GM18909 (cell line): ENCODE measurements around the gene TOR1AIP2.
"Not testable (repeated sequence)": the region's sequence is repeated elsewhere in the genome, so short reads cannot be mapped to it uniquely, and the experiment has no call there.

Source experiments
- ATAC-seq: cut with Tn5 transposase; IDR thresholded peaks from one replicate; pipeline ENCODE4 v1.9.1; 2021; ENCODE audit warnings: mild to moderate bottlenecking; ENCODE audit not compliant: unreplicated experiment, poor library complexity

The TOR1AIP2 gene

GRCh38 chr1:179876300-179876715, 1.3 kb downstream of the TOR1AIP2 start:
- no peak for ATAC-seq

- ATAC-seq, result no peak
These were observed 1.9 kb downstream of the TOR1AIP2 start for GRCh38 chr1:179875596-179876299.

- no peak for ATAC-seq
These were observed 4.2 kb downstream of the TOR1AIP2 start for GRCh38 chr1:179873438-179873851.

- ATAC-seq, result no peak
These were observed 5.0 kb downstream of the TOR1AIP2 start for GRCh38 chr1:179872558-179872957.

- no peak for ATAC-seq
These were observed 5.7 kb downstream of the TOR1AIP2 start for GRCh38 chr1:179871940-179872339.

- no peak for ATAC-seq
These were observed 6.7 kb downstream of the TOR1AIP2 start for GRCh38 chr1:179870870-179871269.

GRCh38 chr1:179867493-179868330, 9.9 kb downstream of the TOR1AIP2 start:
- ATAC-seq, result peak; percentile 73

GRCh38 chr1:179866616-179867015, 11.0 kb downstream of the TOR1AIP2 start:
- ATAC-seq, result no peak

- no peak for ATAC-seq
These were observed 12.2 kb downstream of the TOR1AIP2 start for GRCh38 chr1:179865377-179865776.

- no peak for ATAC-seq
These were observed 17.0 kb downstream of the TOR1AIP2 start for GRCh38 chr1:179860652-179861051.

GRCh38 chr1:179857009-179857408, 20.6 kb downstream of the TOR1AIP2 start:
- no peak for ATAC-seq

- no peak for ATAC-seq
These were observed 21.3 kb downstream of the TOR1AIP2 start for GRCh38 chr1:179856296-179856695.

- ATAC-seq, result not testable (repeated sequence)
These were observed 21.8 kb downstream of the TOR1AIP2 start for GRCh38 chr1:179855831-179856230.

- no peak for ATAC-seq
These were observed 24.5 kb downstream of the TOR1AIP2 start for GRCh38 chr1:179853102-179853501.

GRCh38 chr1:179848233-179848632, 29.4 kb downstream of the TOR1AIP2 start:
- ATAC-seq, result no peak

GRCh38 chr1:179840107-179840506, 37.5 kb downstream of the TOR1AIP2 start:
- no peak for ATAC-seq

- ATAC-seq, result not testable (repeated sequence)
These were observed 40.7 kb downstream of the TOR1AIP2 start for GRCh38 chr1:179836686-179837445.

GRCh38 chr1:179831852-179832699, 45.5 kb downstream of the TOR1AIP2 start:
- no peak for ATAC-seq

- ATAC-seq, result no peak
These were observed 46.4 kb downstream of the TOR1AIP2 start for GRCh38 chr1:179831225-179831624.

GRCh38 chr1:179828554-179829110, 49.0 kb downstream of the TOR1AIP2 start:
- no peak for ATAC-seq
